Measurements from ENCODE around the gene NOB1.
A peak's percentile ranks its signal among the peaks of the same experiment; 100 is the strongest.

NOB1 gene

DNA sequence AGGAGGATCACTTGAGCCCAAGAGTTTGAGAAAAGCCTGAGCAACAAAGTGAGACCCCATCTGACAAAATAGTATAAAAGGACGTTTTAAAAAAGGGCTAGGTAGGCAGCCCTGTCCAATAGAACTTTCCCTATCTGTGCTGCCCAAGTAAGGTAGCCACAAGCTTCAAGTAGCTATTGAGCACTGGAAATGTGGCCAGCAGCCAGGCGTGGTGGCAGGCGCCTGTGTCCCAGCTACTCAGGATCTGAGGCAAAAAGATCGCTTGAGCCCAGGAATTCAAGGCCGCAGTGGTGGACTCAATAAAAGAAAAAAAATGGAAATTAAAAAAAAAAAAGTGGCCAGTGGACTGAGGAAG lies 26.8 kb downstream of the NOB1 start:
- TF ChIP-seq, protein P1, sequence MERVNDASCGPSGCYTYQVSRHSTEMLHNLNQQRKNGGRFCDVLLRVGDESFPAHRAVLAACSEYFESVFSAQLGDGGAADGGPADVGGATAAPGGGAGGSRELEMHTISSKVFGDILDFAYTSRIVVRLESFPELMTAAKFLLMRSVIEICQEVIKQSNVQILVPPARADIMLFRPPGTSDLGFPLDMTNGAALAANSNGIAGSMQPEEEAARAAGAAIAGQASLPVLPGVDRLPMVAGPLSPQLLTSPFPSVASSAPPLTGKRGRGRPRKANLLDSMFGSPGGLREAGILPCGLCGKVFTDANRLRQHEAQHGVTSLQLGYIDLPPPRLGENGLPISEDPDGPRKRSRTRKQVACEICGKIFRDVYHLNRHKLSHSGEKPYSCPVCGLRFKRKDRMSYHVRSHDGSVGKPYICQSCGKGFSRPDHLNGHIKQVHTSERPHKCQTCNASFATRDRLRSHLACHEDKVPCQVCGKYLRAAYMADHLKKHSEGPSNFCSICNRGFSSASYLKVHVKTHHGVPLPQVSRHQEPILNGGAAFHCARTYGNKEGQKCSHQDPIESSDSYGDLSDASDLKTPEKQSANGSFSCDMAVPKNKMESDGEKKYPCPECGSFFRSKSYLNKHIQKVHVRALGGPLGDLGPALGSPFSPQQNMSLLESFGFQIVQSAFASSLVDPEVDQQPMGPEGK (CRISPR knock-in tag; IDR thresholded peaks at IDR 0.05; ENCODE audit: borderline replicate concordance), result no peak
- no peak for TF ChIP-seq OSR1 (CRISPR knock-in tag; IDR thresholded peaks at IDR 0.05)
- TF ChIP-seq GLIS3 (CRISPR knock-in tag; IDR thresholded peaks at IDR 0.05), result no peak
- no peak for TF ChIP-seq ZFP3 (CRISPR knock-in tag; IDR thresholded peaks at IDR 0.05)
- no peak for TF ChIP-seq ZNF70 (CRISPR knock-in tag; IDR thresholded peaks at IDR 0.05)
- no peak for TF ChIP-seq ZFP30 (CRISPR knock-in tag; IDR thresholded peaks at IDR 0.05)
- TF ChIP-seq ISL1 (CRISPR knock-in tag; IDR thresholded peaks at IDR 0.05), result no peak
- TF ChIP-seq, protein P2, sequence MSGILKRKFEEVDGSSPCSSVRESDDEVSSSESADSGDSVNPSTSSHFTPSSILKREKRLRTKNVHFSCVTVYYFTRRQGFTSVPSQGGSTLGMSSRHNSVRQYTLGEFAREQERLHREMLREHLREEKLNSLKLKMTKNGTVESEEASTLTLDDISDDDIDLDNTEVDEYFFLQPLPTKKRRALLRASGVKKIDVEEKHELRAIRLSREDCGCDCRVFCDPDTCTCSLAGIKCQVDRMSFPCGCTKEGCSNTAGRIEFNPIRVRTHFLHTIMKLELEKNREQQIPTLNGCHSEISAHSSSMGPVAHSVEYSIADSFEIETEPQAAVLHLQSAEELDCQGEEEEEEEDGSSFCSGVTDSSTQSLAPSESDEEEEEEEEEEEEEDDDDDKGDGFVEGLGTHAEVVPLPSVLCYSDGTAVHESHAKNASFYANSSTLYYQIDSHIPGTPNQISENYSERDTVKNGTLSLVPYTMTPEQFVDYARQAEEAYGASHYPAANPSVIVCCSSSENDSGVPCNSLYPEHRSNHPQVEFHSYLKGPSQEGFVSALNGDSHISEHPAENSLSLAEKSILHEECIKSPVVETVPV (CRISPR knock-in tag; IDR thresholded peaks at IDR 0.05), result no peak
- TF ChIP-seq ZC3H10 (CRISPR knock-in tag; IDR thresholded peaks at IDR 0.05), result no peak
- TF ChIP-seq TOX (CRISPR knock-in tag; IDR thresholded peaks at IDR 0.05; ENCODE audit: borderline replicate concordance), result no peak
- TF ChIP-seq ARNTL (CRISPR knock-in tag; IDR thresholded peaks at IDR 0.05; ENCODE audit: borderline replicate concordance, low read depth), result no peak
- TF ChIP-seq ZNF565 (CRISPR knock-in tag; conservative IDR thresholded peaks at IDR 0.05; ENCODE audit: low read depth), result no peak
- ATAC-seq, result no peak

DNA sequence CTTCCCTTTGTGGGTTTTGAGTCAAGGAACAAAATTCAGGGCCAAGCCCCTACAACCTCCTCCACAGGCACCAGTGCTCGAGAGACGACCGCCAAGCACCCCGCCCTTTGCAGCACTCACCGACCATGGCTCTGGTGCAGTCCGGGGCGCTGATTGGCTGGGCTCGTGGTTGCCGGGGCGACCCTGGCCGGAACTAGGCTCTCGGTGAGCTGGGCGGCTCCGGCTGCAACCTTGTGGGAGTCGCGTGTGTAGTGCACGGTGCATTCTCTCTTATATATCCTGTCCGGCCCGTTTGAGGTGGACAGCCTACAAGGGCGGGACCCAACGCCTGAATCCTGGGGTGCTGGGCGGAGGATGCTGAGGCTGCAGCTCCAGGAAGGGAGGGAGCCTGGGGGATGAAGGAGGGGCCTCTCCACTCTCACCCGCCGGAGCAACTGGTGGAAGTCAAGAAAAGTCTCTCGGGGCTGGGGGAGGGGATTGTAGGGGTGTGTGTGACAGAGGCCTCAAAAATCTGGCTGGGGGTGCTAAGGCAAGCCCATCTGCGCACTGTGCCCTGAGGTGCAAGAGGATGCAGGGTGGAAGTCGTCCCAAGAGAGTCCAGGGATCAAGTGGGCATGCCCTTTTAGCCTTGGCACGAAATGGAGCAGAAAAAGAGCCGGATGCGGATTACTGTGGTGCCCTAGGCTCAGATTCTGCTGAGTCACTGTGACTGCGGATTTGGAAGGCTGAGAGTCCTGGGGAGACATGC lies 28.2 kb downstream of the NOB1 start, which contains the start of gene NQO1:
TSS of gene NQO1 (minus strand) at position 248 of the 748 bp plus-strand sequence. CDS start at position 127, 121 bp downstream.
- peak; percentile 97 for ATAC-seq

DNA sequence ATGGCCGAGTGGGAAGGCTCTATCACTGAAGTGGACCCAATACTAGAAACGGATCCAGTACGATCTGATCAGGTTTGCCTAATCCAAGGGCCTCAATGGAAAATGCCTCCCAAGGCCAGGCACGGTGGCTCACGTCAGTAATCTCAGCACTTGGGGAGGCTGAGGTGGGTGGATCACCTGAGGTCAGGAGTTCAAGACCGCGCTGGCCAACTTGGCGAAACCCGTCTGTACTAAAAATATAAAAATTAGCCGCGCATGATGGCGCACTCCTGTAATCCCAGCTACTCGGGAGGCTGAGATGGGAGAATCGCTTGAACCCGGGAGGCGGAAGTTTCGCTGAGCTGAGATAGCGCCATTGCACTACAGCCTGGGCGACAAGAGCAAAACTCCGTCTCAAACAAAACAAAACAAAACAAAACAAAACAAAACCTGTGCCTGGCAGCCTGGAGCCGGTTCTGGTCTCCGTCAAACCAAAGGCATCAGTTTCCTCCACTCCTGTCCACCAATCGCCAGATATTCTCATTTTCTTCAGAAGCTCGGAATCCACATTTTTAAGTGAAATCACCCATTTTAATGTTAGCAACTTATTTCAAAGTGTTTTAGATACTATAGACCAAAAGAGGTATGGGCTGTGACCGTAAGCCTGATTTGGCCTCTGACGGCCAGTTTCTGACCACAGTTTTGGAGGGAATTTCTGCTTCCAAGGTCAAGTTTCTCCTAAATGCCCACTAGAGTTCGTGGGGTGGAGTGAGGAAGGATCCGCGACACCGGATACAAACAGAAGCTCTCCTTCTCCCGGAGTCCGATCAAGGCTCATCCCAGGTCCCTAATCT lies 29.0 kb downstream of the NOB1 start:
- TF ChIP-seq TSHZ2 (CRISPR knock-in tag; IDR thresholded peaks at IDR 0.05), result 0 out of 2 replicates have a peak, but pooled peaks have one; percentile 12
- TF ChIP-seq OSR1 (CRISPR knock-in tag; IDR thresholded peaks at IDR 0.05), result no peak
- no peak for TF ChIP-seq TOX (CRISPR knock-in tag; IDR thresholded peaks at IDR 0.05; ENCODE audit: borderline replicate concordance)
- no peak for ATAC-seq

More for the DNA sequence above, 28.2 kb downstream of the NOB1 start, which contains the start of gene NQO1:
- no peak for TF ChIP-seq ZNF565 (CRISPR knock-in tag; conservative IDR thresholded peaks at IDR 0.05; ENCODE audit: low read depth)
- no peak for TF ChIP-seq ZC3H10 (CRISPR knock-in tag; IDR thresholded peaks at IDR 0.05)
- no peak for TF ChIP-seq ARNTL (CRISPR knock-in tag; IDR thresholded peaks at IDR 0.05; ENCODE audit: borderline replicate concordance, low read depth)
- TF ChIP-seq PPARA (CRISPR knock-in tag; IDR thresholded peaks at IDR 0.05; ENCODE audit: borderline replicate concordance), result no peak
- no peak; the same call in 1 of the 2 replicates for TF ChIP-seq BACH2 (CRISPR knock-in tag; IDR thresholded peaks at IDR 0.05; ENCODE audit: borderline replicate concordance)
- TF ChIP-seq OSR1 (CRISPR knock-in tag; IDR thresholded peaks at IDR 0.05), result no peak
- no peak for TF ChIP-seq TOX (CRISPR knock-in tag; IDR thresholded peaks at IDR 0.05; ENCODE audit: borderline replicate concordance)
- TF ChIP-seq, protein P2 (CRISPR knock-in tag; IDR thresholded peaks at IDR 0.05), result no peak

DNA sequence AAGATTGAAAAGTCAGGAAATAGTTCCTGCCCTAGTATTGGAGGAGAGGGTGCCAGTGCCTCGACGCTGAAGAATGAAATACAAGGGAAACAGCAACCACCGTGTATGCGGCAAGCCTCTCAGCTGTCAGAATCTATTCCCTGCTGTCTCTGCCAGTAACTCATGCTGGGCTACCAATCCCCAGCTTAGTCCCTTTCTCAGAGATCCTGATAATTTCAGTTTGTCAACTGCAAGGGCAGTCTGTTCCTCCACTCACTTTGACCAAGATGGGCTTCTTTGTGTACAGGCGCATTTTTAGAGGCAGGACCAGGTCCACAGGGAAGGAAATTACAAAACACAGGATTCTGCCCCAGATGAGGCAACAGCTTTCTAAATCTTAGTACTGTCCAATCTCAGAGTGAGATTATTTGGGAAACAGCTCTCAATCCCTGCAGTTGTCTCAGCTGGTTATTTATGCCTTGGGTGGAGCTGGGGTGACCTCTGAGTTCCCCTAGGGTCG lies 29.7 kb downstream of the NOB1 start:
- TF ChIP-seq ZC3H10 (CRISPR knock-in tag; IDR thresholded peaks at IDR 0.05), result no peak
- no peak for TF ChIP-seq ARNTL (CRISPR knock-in tag; IDR thresholded peaks at IDR 0.05; ENCODE audit: borderline replicate concordance, low read depth)
- no peak for TF ChIP-seq ISL1 (CRISPR knock-in tag; IDR thresholded peaks at IDR 0.05)
- TF ChIP-seq, protein P3, sequence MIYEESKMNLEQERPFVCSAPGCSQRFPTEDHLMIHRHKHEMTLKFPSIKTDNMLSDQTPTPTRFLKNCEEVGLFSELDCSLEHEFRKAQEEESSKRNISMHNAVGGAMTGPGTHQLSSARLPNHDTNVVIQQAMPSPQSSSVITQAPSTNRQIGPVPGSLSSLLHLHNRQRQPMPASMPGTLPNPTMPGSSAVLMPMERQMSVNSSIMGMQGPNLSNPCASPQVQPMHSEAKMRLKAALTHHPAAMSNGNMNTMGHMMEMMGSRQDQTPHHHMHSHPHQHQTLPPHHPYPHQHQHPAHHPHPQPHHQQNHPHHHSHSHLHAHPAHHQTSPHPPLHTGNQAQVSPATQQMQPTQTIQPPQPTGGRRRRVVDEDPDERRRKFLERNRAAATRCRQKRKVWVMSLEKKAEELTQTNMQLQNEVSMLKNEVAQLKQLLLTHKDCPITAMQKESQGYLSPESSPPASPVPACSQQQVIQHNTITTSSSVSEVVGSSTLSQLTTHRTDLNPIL (CRISPR knock-in tag; IDR thresholded peaks at IDR 0.05; ENCODE audit: low read depth), result no peak
- TF ChIP-seq TSHZ2 (CRISPR knock-in tag; IDR thresholded peaks at IDR 0.05), result no peak
- TF ChIP-seq ZNF8 (CRISPR knock-in tag; IDR thresholded peaks at IDR 0.05), result no peak
- TF ChIP-seq RARB (CRISPR knock-in tag; IDR thresholded peaks at IDR 0.05), result no peak

More for the DNA sequence above, 29.7 kb downstream of the NOB1 start:
- no peak for ATAC-seq

Data from SK-N-SH treated with all-trans-retinoic acid at 6 μM for 48 hours (cell line).